A549 (cell line): ENCODE results near the gene TAF1B.

Source experiments
- CTCF ChIP-seq: fragments of >200 bp; sonication (Bioruptor Twin); formaldehyde crosslinking; IDR thresholded peaks from 3 replicates; pipeline ENCODE4 v1.5.1; 2016
- EP300 ChIP-seq, 2 experiments: fragments of >200 bp; sonication (Bioruptor Twin); formaldehyde crosslinking; IDR thresholded peaks; 2 replicates in 1 of 2; 3 replicates in 1 of 2; pipeline ENCODE4 v1.6.1; 2016 to 2017

- no peak for TF ChIP-seq EP300 (IDR thresholded peaks at IDR 0.05)
- TF ChIP-seq CTCF, result no peak
Measured at GRCh38 chr2:9830685-9831410, 12.4 kb upstream of the TAF1B start.
